GM12878 (cell line): ENCODE results near the gene IPO5.

ENCODE experiments used
- CHD2 ChIP-seq: IDR thresholded peaks from 2 replicates; pipeline ENCODE4 v1.6.1; 2011; ENCODE audit warnings: low read depth, low read length, improper control_type of control experiment, borderline replicate concordance
- CTCF ChIP-seq, 3 experiments: IDR thresholded peaks in 2 of 3; conservative IDR thresholded peaks in 1 of 3; 2 replicates each; pipeline ENCODE4 v1.5.1; 2011; ENCODE audit warnings: low read depth in 3 of 3, low read length in 3 of 3, mild to moderate bottlenecking in 3 of 3, control low read depth in 2 of 3, moderate library complexity in 2 of 3, inconsistent platforms in 1 of 3, mixed read lengths in 1 of 3; ENCODE audit not compliant: control insufficient read depth in 2 of 3, insufficient read depth in 1 of 3; ENCODE audit errors: extremely low read depth in 1 of 3
- EZH2 ChIP-seq: IDR thresholded peaks from 2 replicates; pipeline ENCODE4 v1.6.1; 2012; ENCODE audit warnings: low read depth, mild to moderate bottlenecking, control low read depth, inconsistent platforms, low read length, borderline replicate concordance; ENCODE audit not compliant: control insufficient read depth
- NFYB ChIP-seq: IDR thresholded peaks from 2 replicates; pipeline ENCODE4 v1.6.1; 2011; ENCODE audit warnings: low read depth, mild to moderate bottlenecking, low read length, improper control_type of control experiment, moderate library complexity; ENCODE audit not compliant: insufficient read depth
- RAD21 ChIP-seq: IDR thresholded peaks from 2 replicates; pipeline ENCODE4 v1.6.1; 2011; ENCODE audit warnings: mild to moderate bottlenecking, low read depth, low read length, moderate library complexity; ENCODE audit not compliant: insufficient read depth
- TCF12 ChIP-seq: IDR thresholded peaks from 2 replicates; pipeline ENCODE4 v1.6.1; 2011; ENCODE audit warnings: low read depth, mild to moderate bottlenecking, low read length
- ZBTB33 ChIP-seq: fragments of 450-650 bp; IDR thresholded peaks from 2 replicates; pipeline ENCODE4 v1.6.1; 2017; ENCODE audit warnings: mild to moderate bottlenecking
- ZBTB4 ChIP-seq: fragments of 450-650 bp; formaldehyde crosslinking; IDR thresholded peaks from 2 replicates; pipeline ENCODE4 v1.4.0; 2022; ENCODE audit warnings: mild to moderate bottlenecking, moderate library complexity

GRCh38 chr13:97946951-97947588 lies 6.4 kb upstream of the IPO5 start:
- TF ChIP-seq EZH2: no peak
- no peak for TF ChIP-seq RAD21
- no peak for TF ChIP-seq NFYB
- TF ChIP-seq TCF12: no peak
- TF ChIP-seq ZBTB4 (CRISPR knock-in tag): no peak
- TF ChIP-seq CTCF (IDR thresholded peaks at IDR 0.05 in 2 of 3, conservative IDR thresholded peaks at IDR 0.05 in 1 of 3; ENCODE audit: control insufficient read depth in 2 of 3, extremely low read depth in 1 of 3, insufficient read depth in 1 of 3, low read depth in 3 of 3, low read length in 3 of 3): no peak
- TF ChIP-seq ZBTB33: no peak
- TF ChIP-seq CHD2: no peak
